ENCODE measurements around the gene SGCD.

SGCD gene

GRCh38 chr5:156386976-156387375 lies 60.0 kb downstream of the SGCD start (continued):
- TF ChIP-seq ZNF776 (tag by site-specific recombination; IDR thresholded peaks at IDR 0.05; ENCODE audit: borderline replicate concordance) (no peak), ZFP41 (tag by site-specific recombination; IDR thresholded peaks at IDR 0.05; ENCODE audit: borderline replicate concordance) (no peak), ZNF518A (tag by site-specific recombination; conservative IDR thresholded peaks at IDR 0.05; ENCODE audit: low read depth) (no peak), ZBTB1 (tag by site-specific recombination; IDR thresholded peaks at IDR 0.05) (no peak), PRDM6 (tag by site-specific recombination; IDR thresholded peaks at IDR 0.05) (no peak), ZNF768 (tag by site-specific recombination; IDR thresholded peaks at IDR 0.05) (no peak)

- POLR2A ChIA-PET: no interaction called here
- Histone ChIP-seq H3K4me3 (ENCODE audit: low read depth, low read length) (no peak overlapping the region), H3K4me1 (ENCODE audit: control insufficient read depth, insufficient read depth, low read length) (no peaks in the 10 kb centered on the region), H3K36me3 (ENCODE audit: control insufficient read depth in 2 of 2, insufficient read depth in 1 of 2, low read length in 2 of 2) (no peaks in the 10 kb centered on the region), H3K9me3 (ENCODE audit: control insufficient read depth, insufficient read depth, low read depth, low read length) (no peaks in the 10 kb centered on the region), H3K27ac (ENCODE audit: extremely low read depth, low read depth, low read length) (no peak overlapping the region)
- CTCF ChIA-PET: no interaction called here
- TF ChIP-seq ZNF24 (tag by site-specific recombination; IDR thresholded peaks at IDR 0.05) (no peak), PATZ1 (tag by site-specific recombination; IDR thresholded peaks at IDR 0.05) (no peak), KLF7 (tag by site-specific recombination; IDR thresholded peaks at IDR 0.05; ENCODE audit: borderline replicate concordance) (no peak), ZNF280D (tag by site-specific recombination; IDR thresholded peaks at IDR 0.05) (no peak), SETDB1 (IDR thresholded peaks at IDR 0.05; ENCODE audit: insufficient read length, low read length) (no peak), ZNF623 (tag by site-specific recombination; IDR thresholded peaks at IDR 0.05) (no peak), HOXA7 (CRISPR knock-in tag; IDR thresholded peaks at IDR 0.05; ENCODE audit: borderline replicate concordance) (no peak), ZNF311 (tag by site-specific recombination; IDR thresholded peaks at IDR 0.05; ENCODE audit: borderline replicate concordance) (no peak), ZNF239 (tag by site-specific recombination; IDR thresholded peaks at IDR 0.05) (no peak), AEBP2 (tag by site-specific recombination; IDR thresholded peaks at IDR 0.05; ENCODE audit: borderline replicate concordance) (no peak), WT1 (tag by site-specific recombination; IDR thresholded peaks at IDR 0.05) (no peak), ZNF155 (tag by site-specific recombination; IDR thresholded peaks at IDR 0.05) (no peak), ZNF280C (tag by site-specific recombination; IDR thresholded peaks at IDR 0.05) (no peak), ZNF362 (tag by site-specific recombination; IDR thresholded peaks at IDR 0.05) (no peak)
Observed at GRCh38 chr5:156387391-156387790, 60.4 kb downstream of the SGCD start.

Data from HEK293 (cell line).